Measurements from ENCODE around the gene ASB3. TPM values are rescaled to one million over a fixed set of nuclear protein-coding genes. Genes with fewer than 3 reads are reported as not detected.
A peak's percentile ranks its signal among the peaks of the same experiment; 100 is the strongest.

ASB3 gene
- total and polyA plus RNA-seq, 9 of the 15 experiments (the other 6 are each of a cell fraction or from before 2014, with no cell fraction given): 13.6 to 35.3 (median 18.7) TPM

- TF ChIP-seq ZKSCAN8 (CRISPR knock-in tag; IDR thresholded peaks at IDR 0.05) (no peak), ZNF75A (CRISPR knock-in tag; IDR thresholded peaks at IDR 0.05) (no peak), CREBBP (IDR thresholded peaks at IDR 0.05; ENCODE audit: low read depth, low read length) (no peak), THAP12 (CRISPR knock-in tag; IDR thresholded peaks at IDR 0.05) (no peak), XRCC4 (IDR thresholded peaks at IDR 0.05; ENCODE audit: extremely low read depth, insufficient read depth, insufficient read length) (no peak)
Measured at GRCh38 chr2:53632126-53632460, 154.7 kb downstream of the ASB3 start (continued).

- no peak for FAIRE-seq
- peak; percentile 83 for TF ChIP-seq ZBTB40 (IDR thresholded peaks at IDR 0.05)
- no peak for TF ChIP-seq ZBTB40 (CRISPR knock-in tag; IDR thresholded peaks at IDR 0.05)
- TF ChIP-seq FOXP1 (CRISPR knock-in tag; IDR thresholded peaks at IDR 0.05): no peak
- intact Hi-C loops (cut with micrococcal nuclease) (no loop called here), in situ Hi-C loops (cut with MboI) (no loop called here)
- CTCF ChIA-PET (ENCODE audit: low intra/inter-chr PET ratio): no interaction called here
- no peak overlapping the region for H2AFZ ChIP-seq (ENCODE audit: low read depth, low read length)
- H3K79me2 ChIP-seq (ENCODE audit: control insufficient read depth, insufficient read depth, low read length): no peaks in the 10 kb centered on the region
- POLR2A ChIA-PET: interaction anchor here (0.6 to 0.7 kb wide), 2 partner anchors 22 to 72 kb away, joined by 4 read pairs; no protein-coding TSS in a partner anchor
- ATAC-seq: no peak
- no peak for DNase-seq (ENCODE audit: extremely low read depth in 1 of 4, low spot score in 3 of 4)
- no peaks in the 10 kb centered on the region for H4K20me1 ChIP-seq (replicated peaks; ENCODE audit: control insufficient read depth, insufficient read depth, low read length)
- no peak overlapping the region for H3K27ac ChIP-seq (ENCODE audit: extremely low read depth, low read depth, low read length)
- no peak overlapping the region for H3K4me2 ChIP-seq (ENCODE audit: insufficient read depth, low read length)
- H3K9me3 ChIP-seq (replicated peaks; ENCODE audit: control insufficient read depth, insufficient read depth, low read depth, low read length): no peaks in the 10 kb centered on the region
- no peak overlapping the region for H3K4me3 ChIP-seq
- BruUV-seq (replicated peaks): no TSS peak
- H3K9me1 ChIP-seq (ENCODE audit: control insufficient read depth, insufficient read depth, low read length): no peaks in the 10 kb centered on the region
- WGBS (ENCODE audit: insufficient coverage, low coverage, missing lambda C conversion rate): 2% methylated on average over 3 of the region's 3 CpGs
- no peak overlapping the region for H3K9ac ChIP-seq (ENCODE audit: insufficient read depth in 1 of 2, low read depth in 2 of 2, low read length in 2 of 2)
- 0 out of 5 replicates have a peak, but pooled peaks cover 3 to 8% of the 10 kb centered on the region in 2 experiments for H3K27me3 ChIP-seq (ENCODE audit: control insufficient read depth in 2 of 2, insufficient read depth in 2 of 2, low read length in 2 of 2)
- H3K4me1 ChIP-seq (replicated peaks in 1 of 2; ENCODE audit: control insufficient read depth in 2 of 2, insufficient read depth in 2 of 2, low read length in 2 of 2): no peaks in the 10 kb centered on the region
- H3K36me3 ChIP-seq (ENCODE audit: control insufficient read depth, insufficient read depth, low read length): no peaks in the 10 kb centered on the region
Measured at GRCh38 chr2:53631313-53632125, 155.2 kb downstream of the ASB3 start.
